GM18873 (cell line): ENCODE data around the gene GGA1.

ENCODE experiments used
- ATAC-seq: cut with Tn5 transposase; IDR thresholded peaks from one replicate; pipeline ENCODE4 v1.9.1; 2021; ENCODE audit warnings: mild to moderate bottlenecking, moderate library complexity, moderate number of reproducible peaks; ENCODE audit not compliant: unreplicated experiment, low FRiP score

The GGA1 gene

GRCh38 chr22:37669586-37669985, 61.0 kb downstream of the GGA1 start:
- ATAC-seq: no peak

- ATAC-seq: no peak
Observed at GRCh38 chr22:37672206-37672919, 63.7 kb downstream of the GGA1 start.

- no peak for ATAC-seq
Observed at GRCh38 chr22:37672920-37673455, 64.4 kb downstream of the GGA1 start.

GRCh38 chr22:37674248-37674647, 65.6 kb downstream of the GGA1 start:
- no peak for ATAC-seq

GRCh38 chr22:37674951-37675929, 66.6 kb downstream of the GGA1 start, which contains the start of gene LGALS1:
LGALS1 (plus strand) TSS chr22:37675636; CDS start chr22:37675703, 67 bp downstream.
- no peak for ATAC-seq

- no peak for ATAC-seq
Observed at GRCh38 chr22:37675930-37676735, 67.5 kb downstream of the GGA1 start.

GRCh38 chr22:37676736-37677492, 68.3 kb downstream of the GGA1 start:
- no peak for ATAC-seq

- ATAC-seq: no peak
Observed at GRCh38 chr22:37677493-37677974, 68.9 kb downstream of the GGA1 start.

GRCh38 chr22:37678372-37678771, 69.7 kb downstream of the GGA1 start:
- no peak for ATAC-seq

GRCh38 chr22:37679670-37680069, 71.0 kb downstream of the GGA1 start:
- no peak for ATAC-seq

GRCh38 chr22:37680191-37680851, 71.7 kb downstream of the GGA1 start:
- ATAC-seq: no peak

GRCh38 chr22:37681001-37681424, 72.4 kb downstream of the GGA1 start:
- ATAC-seq: no peak

- ATAC-seq: no peak
Observed at GRCh38 chr22:37681556-37682049, 73.0 kb downstream of the GGA1 start.
